HG02981 (cell line): Measurements from ENCODE around the gene C11orf21.
"Not testable (repeated sequence)": the region's sequence is repeated elsewhere in the genome, so short reads cannot be mapped to it uniquely, and the experiment has no call there.

Experiments
- ATAC-seq: cut with Tn5 transposase; IDR thresholded peaks from one replicate; pipeline ENCODE4 v1.9.1; 2021; ENCODE audit warnings: mild to moderate bottlenecking, moderate library complexity; ENCODE audit not compliant: unreplicated experiment

The C11orf21 gene

GRCh38 chr11:2301631-2302305 is at the start of gene C11orf21, which contains the start of gene TSPAN32:
Gene C11orf21 (minus strand): TSS chr11:2301918. CDS start chr11:2301808, 110 bp downstream.
Gene TSPAN32 (plus strand): TSS chr11:2302013. CDS start chr11:2302150, 137 bp downstream.
- peak; percentile 37 for ATAC-seq

- no peak for ATAC-seq
Observed at GRCh38 chr11:2348986-2349385, 47.3 kb upstream of the C11orf21 start.

GRCh38 chr11:2347308-2347830 is 45.7 kb upstream of the C11orf21 start:
- no peak for ATAC-seq

GRCh38 chr11:2346586-2347307 is 45.0 kb upstream of the C11orf21 start:
- ATAC-seq, result no peak

DNA sequence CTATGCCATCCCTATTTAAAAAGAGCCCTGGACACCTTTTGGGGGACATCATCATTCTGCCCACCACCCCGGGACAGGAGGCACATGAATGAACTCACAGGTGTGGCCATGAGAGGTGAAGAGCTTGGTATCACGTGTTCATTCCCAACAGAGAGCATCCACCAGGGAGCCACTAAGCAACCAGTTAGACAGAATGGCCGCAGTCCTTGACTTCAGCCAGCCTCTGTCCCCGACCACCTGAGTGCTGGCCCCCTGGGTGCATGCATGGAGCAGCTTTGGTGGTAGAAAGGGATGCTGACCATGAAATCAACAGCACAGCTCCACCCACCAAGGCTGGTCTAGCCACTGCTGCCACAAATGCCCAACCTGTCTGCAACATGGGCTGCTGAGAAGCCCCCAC is 44.3 kb upstream of the C11orf21 start:
- no peak for ATAC-seq

GRCh38 chr11:2345050-2345449 is 43.3 kb upstream of the C11orf21 start:
- no peak for ATAC-seq

GRCh38 chr11:2343502-2343901 is 41.8 kb upstream of the C11orf21 start:
- no peak for ATAC-seq

DNA sequence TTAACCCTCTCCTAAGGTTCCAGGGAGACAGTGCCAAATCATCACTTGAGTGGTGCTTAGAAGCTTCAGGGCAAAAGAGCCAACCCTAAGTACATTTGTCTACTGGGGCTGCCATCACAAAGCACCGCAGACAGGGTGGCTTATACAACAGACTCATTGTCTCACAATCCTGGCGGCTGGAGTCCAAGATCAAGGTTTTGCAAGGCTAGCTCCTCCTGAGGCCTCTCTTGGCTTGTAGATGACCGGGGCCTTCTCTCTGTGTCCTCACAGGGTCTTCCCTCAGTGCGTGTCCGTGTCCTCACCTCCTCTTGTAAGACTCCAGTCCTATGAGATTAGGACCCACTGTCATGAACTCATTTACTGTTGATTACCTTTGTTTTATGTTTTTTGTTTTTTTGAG is 41.3 kb upstream of the C11orf21 start:
- no peak for ATAC-seq

DNA sequence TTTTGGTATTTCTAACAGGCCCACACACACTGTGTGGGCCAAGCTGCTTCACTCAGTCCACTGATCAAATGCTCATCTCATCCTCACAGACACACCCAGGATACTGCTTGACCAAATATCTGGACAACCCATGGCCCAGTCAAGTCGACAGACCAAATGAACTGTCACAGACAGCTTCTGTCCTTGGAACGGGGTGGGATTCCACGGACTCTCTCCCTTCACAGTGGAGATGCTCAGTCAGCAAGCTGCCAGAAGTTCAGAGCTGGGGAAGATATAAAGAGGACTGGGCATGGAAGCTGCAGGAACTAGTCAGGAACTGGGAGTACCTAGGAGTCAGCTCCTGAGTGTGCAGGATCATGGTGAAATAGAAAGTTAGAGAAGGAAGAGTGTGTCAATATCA is 40.8 kb upstream of the C11orf21 start:
- no peak for ATAC-seq

GRCh38 chr11:2338760-2339159 is 37.0 kb upstream of the C11orf21 start:
- ATAC-seq, result not testable (repeated sequence)

- not testable (repeated sequence) for ATAC-seq
Observed at GRCh38 chr11:2335286-2335685, 33.6 kb upstream of the C11orf21 start.

DNA sequence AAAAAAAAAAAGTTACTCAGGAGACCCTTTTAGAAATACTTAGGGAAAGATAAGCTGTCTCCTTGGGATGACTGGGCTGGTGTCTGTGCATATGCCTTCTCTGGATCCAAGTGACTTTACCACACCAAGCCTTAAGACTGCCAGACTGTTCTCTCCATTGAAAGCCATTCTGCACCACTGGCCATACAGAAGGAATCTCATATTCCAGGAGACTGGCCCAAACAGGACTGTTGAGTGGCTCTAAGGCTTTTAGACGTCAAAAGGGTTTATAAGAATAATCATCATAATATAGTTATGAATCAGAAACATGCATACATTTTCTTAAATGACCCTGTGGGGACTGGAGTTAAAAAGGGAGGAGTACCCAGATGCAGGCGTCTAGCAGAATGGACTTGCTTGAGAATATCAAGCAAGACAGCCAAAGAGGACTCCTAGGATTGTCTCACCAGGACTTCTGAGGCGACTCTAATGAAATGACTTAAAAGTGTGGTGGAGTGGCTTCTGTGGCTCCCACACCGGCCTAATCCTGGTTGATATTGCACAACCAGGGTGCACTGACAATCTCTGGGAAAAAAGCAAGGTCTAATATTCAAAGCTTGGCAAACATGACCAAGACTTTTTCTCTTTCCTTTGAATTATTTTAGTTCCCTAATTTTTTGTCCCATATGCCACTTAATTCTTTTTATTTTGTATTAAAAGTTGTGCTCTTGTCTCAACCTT is 31.9 kb upstream of the C11orf21 start:
- ATAC-seq, result not testable (repeated sequence)

- not testable (repeated sequence) for ATAC-seq
Observed at GRCh38 chr11:2332569-2332968, 30.9 kb upstream of the C11orf21 start.

GRCh38 chr11:2331404-2331803 is 29.7 kb upstream of the C11orf21 start:
- no peak for ATAC-seq

DNA sequence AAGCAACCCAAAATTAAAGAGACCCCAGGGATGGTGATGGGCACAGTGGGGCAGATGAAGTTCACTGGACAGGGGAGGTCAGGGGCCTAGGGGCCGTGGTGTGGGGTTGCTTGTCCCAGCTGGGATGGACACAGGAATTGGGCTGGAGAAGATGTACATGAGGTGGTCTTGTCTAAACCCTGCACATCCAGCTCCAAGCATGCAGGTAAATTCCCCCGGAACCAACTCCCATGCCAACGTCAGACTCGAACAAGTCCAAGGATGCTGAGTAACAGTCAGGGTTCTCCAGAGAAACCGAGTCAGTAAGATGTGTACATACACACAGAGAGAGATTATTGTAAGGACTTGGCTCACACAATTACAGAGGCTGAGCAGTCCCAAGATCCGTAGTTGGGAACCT is 29.0 kb upstream of the C11orf21 start:
- no peak for ATAC-seq

DNA sequence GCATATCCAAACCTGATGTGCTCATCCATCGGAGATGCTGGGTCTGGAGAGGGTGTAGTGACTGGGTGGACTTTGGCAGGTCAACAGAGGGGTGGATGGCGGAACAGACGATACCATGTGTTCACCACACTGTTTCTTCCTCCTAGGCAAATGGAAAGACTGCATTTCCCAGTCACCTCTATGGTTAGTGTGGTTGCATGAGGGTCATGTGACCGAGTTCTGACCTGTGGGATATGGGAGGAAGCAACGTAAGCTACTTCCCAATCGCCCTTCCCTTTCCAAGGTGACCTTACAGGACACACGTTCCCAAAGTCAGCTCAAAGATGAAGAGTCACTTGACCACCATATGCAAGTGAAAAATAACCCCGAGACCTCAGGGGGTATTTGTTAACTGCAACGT is 27.8 kb upstream of the C11orf21 start:
- no peak for ATAC-seq

DNA sequence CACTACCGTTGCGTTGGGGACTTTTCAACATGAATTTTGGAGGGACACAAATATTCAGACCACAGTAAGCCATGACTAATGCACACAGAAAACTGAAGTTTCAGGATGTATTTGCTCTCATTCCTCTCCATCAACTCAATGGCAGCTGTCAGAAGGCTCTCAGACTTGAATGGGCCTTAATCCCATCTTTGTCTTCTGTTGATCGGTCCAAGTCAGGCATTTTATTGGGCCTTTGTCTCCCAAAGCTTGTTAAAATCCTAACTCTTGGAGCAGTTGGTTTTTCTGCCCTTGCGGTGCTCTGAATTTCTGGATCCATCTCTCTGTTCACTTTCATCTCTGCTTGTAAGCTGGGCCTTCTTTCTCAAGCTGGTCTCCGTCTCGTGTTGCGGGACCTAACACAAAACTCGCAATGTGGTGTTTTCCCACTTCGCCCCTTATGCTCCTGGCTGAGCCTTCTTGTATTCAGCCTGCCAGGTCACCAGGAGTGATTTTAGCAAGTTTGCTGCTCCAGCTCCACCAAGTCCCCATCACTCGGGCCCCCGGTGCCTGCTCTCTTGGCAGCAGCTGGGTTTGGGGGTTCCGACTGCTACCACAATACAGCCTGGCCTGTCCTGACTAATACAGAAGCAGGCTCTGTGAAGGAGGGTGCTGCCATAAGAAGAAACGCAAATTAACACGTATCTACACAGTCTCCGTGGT is 27.1 kb upstream of the C11orf21 start:
- ATAC-seq, result no peak

- no peak for ATAC-seq
Observed at GRCh38 chr11:2328021-2328420, 26.3 kb upstream of the C11orf21 start.

DNA sequence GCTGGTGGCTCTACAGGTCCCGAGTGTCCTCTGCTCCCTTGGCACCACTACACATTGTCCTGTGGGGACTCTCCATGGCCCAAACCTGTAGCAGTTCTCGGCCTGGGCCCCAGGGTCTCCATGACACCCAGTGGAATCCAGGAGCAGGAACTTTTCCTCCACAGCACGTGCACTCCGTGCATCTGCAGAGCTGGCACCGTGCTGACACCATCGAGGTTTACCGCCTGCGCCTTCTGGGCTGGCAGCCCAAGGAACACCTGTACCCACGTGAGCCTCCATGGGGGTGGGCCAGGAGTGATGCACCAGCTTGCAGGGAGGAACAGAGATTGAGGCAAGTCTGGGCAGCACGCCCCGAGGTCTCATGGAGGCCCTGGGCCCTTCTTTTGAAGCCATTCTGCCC is 25.3 kb upstream of the C11orf21 start:
- ATAC-seq, result no peak

- no peak for ATAC-seq
Observed at GRCh38 chr11:2325719-2326118, 24.0 kb upstream of the C11orf21 start.

DNA sequence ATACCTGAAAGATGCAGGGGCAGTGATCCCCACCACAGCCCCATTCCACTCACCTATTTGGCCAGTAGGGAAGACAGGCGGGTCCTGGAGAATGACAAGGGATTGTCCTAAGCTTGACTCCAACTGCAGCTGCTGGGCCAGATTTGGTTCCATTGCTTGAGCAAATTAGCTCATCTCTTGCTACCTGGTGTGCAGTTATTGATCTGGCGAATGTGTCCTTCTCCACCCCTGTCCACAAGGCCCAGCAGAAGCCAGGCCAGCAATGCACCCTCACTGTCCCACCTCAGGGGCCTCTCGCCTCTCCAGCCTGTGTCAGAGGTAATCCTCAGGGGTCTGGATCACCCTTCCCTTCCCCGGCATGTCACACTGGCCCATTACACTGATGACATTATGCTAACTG is 23.4 kb upstream of the C11orf21 start:
- no peak for ATAC-seq
